Endothelial cell of umbilical vein (primary cell): ENCODE measurements around the gene MAML3.

Experiments
- EZH2 ChIP-seq: IDR thresholded peaks from 2 replicates; pipeline ENCODE4 v1.6.1; 2012; ENCODE audit warnings: borderline replicate concordance, low read depth, mild to moderate bottlenecking, moderate library complexity, low read length, inconsistent platforms; ENCODE audit not compliant: severe bottlenecking
- MYC ChIP-seq: IDR thresholded peaks from one replicate; pipeline ENCODE4 v1.6.1; 2011; ENCODE audit warnings: mild to moderate bottlenecking, low read depth, low read length
- POLR2A ChIP-seq: IDR thresholded peaks from 2 replicates; pipeline ENCODE4 v1.6.1; 2012; ENCODE audit warnings: low read depth, mild to moderate bottlenecking, control low read depth, low read length
- TF ChIP-seq, protein P1 (sequence below), 2 donors: IDR thresholded peaks; 1 replicate in 1 of 2; 2 replicates in 1 of 2; pipeline ENCODE4 v1.5.1; 2011; ENCODE audit warnings: low read length in 2 of 2, mild to moderate bottlenecking in 2 of 2, moderate library complexity in 2 of 2, control low read depth in 1 of 2, inconsistent platforms in 1 of 2, low read depth in 1 of 2; ENCODE audit not compliant: insufficient read depth in 1 of 2; ENCODE audit errors: extremely low read depth in 1 of 2

GRCh38 chr4:140046016-140046415, 108.0 kb downstream of the MAML3 start:
- TF ChIP-seq POLR2A (no peak), MYC (no peak), EZH2 (no peak)
- TF ChIP-seq, protein P1, sequence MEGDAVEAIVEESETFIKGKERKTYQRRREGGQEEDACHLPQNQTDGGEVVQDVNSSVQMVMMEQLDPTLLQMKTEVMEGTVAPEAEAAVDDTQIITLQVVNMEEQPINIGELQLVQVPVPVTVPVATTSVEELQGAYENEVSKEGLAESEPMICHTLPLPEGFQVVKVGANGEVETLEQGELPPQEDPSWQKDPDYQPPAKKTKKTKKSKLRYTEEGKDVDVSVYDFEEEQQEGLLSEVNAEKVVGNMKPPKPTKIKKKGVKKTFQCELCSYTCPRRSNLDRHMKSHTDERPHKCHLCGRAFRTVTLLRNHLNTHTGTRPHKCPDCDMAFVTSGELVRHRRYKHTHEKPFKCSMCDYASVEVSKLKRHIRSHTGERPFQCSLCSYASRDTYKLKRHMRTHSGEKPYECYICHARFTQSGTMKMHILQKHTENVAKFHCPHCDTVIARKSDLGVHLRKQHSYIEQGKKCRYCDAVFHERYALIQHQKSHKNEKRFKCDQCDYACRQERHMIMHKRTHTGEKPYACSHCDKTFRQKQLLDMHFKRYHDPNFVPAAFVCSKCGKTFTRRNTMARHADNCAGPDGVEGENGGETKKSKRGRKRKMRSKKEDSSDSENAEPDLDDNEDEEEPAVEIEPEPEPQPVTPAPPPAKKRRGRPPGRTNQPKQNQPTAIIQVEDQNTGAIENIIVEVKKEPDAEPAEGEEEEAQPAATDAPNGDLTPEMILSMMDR (IDR thresholded peaks at IDR 0.05; ENCODE audit: extremely low read depth in 1 of 2, insufficient read depth in 1 of 2, low read depth in 1 of 2, low read length in 2 of 2): no peak
